Measurements from ENCODE around the gene TRIM39. TPM values are rescaled to one million over a fixed set of nuclear protein-coding genes. Genes with fewer than 3 reads are reported as not detected.
"Not testable (repeated sequence)": the region's sequence is repeated elsewhere in the genome, so short reads cannot be mapped to it uniquely, and the experiment has no call there.

The TRIM39 gene
- total and polyA plus RNA-seq, 4 donors, result 2.7 to 11.0 (median 4.4) TPM

- Histone ChIP-seq H3K27ac (ENCODE audit: low read depth in 1 of 2, low read length in 2 of 2) (no peak overlapping the region), H3K4me3 (ENCODE audit: low read depth in 1 of 3, low read length in 3 of 3) (no peak overlapping the region), H3K27me3 (ENCODE audit: control insufficient read depth in 4 of 4, insufficient read depth in 4 of 4, low read length in 3 of 4) (peaks cover 0 to 9% (median 4%) of the 10 kb centered on the region in 4 donors), H3K9me3 (ENCODE audit: control insufficient read depth in 4 of 4, low read length in 3 of 4) (peaks cover 0 to 2% (median 0%) of the 10 kb centered on the region in 4 donors), H3K36me3 (ENCODE audit: control insufficient read depth in 4 of 4, insufficient read depth in 3 of 4, low read depth in 1 of 4, low read length in 3 of 4) (no peaks in the 10 kb centered on the region), H3K9ac (ENCODE audit: low read depth in 1 of 2, low read length in 2 of 2) (no peak overlapping the region), H3K4me1 (ENCODE audit: control insufficient read depth in 4 of 4, insufficient read depth in 4 of 4, low read length in 3 of 4) (no peaks in the 10 kb centered on the region)
- DNase-seq (ENCODE audit: low spot score), result no peak
- TF ChIP-seq FOXA2 (IDR thresholded peaks at IDR 0.05), result no peak
- no peak for TF ChIP-seq TAF1 (conservative IDR thresholded peaks at IDR 0.05)
- TF ChIP-seq YY1 (IDR thresholded peaks at IDR 0.05), result no peak
- no peak for TF ChIP-seq CTCF (IDR thresholded peaks at IDR 0.05; ENCODE audit: low read depth, low read length, missing input control)
- no peak for TF ChIP-seq NR2F2 (IDR thresholded peaks at IDR 0.05)
- no peak for TF ChIP-seq ZBTB33 (IDR thresholded peaks at IDR 0.05)
- 78% methylated on average over 2 of the region's 2 CpGs for WGBS
These were observed 36.7 kb downstream of the TRIM39 start for GRCh38 chr6:30363459-30363858.

- Histone ChIP-seq H3K4me1 (ENCODE audit: control insufficient read depth in 4 of 4, insufficient read depth in 4 of 4, low read length in 3 of 4) (no peaks in the 10 kb centered on the region), H3K4me3 (ENCODE audit: low read depth in 1 of 3, low read length in 3 of 3) (no peak overlapping the region), H3K27ac (ENCODE audit: low read depth in 1 of 2, low read length in 2 of 2) (no peak overlapping the region), H3K36me3 (ENCODE audit: control insufficient read depth in 4 of 4, insufficient read depth in 3 of 4, low read depth in 1 of 4, low read length in 3 of 4) (no peaks in the 10 kb centered on the region), H3K9ac (ENCODE audit: low read depth in 1 of 2, low read length in 2 of 2) (no peak overlapping the region), H3K9me3 (ENCODE audit: control insufficient read depth in 4 of 4, low read length in 3 of 4) (peaks cover 0 to 2% (median 0%) of the 10 kb centered on the region in 4 donors), H3K27me3 (ENCODE audit: control insufficient read depth in 4 of 4, insufficient read depth in 4 of 4, low read length in 3 of 4) (peaks cover 0 to 9% (median 4%) of the 10 kb centered on the region in 4 donors)
- no peak for DNase-seq (ENCODE audit: low spot score)
- 75% methylated on average over 2 of the region's 2 CpGs for WGBS
- TF ChIP-seq RAD21 (IDR thresholded peaks at IDR 0.05), result peak; percentile 6 to 58
- no peak for TF ChIP-seq JUND (IDR thresholded peaks at IDR 0.05)
These were observed 37.9 kb downstream of the TRIM39 start for GRCh38 chr6:30364591-30364990.

- H3K9ac ChIP-seq (ENCODE audit: low read depth in 1 of 2, low read length in 2 of 2); H3K9me3 ChIP-seq (ENCODE audit: control insufficient read depth in 4 of 4, low read length in 3 of 4); DNase-seq (ENCODE audit: low spot score); H3K36me3 ChIP-seq (ENCODE audit: control insufficient read depth in 4 of 4, insufficient read depth in 3 of 4, low read depth in 1 of 4, low read length in 3 of 4); H3K27ac ChIP-seq (ENCODE audit: low read depth in 1 of 2, low read length in 2 of 2); H3K4me3 ChIP-seq (ENCODE audit: low read depth in 1 of 3, low read length in 3 of 3); H3K27me3 ChIP-seq (ENCODE audit: control insufficient read depth in 4 of 4, insufficient read depth in 4 of 4, low read length in 3 of 4); H3K4me1 ChIP-seq (ENCODE audit: control insufficient read depth in 4 of 4, insufficient read depth in 4 of 4, low read length in 3 of 4): not testable (repeated sequence)
- WGBS, result 36% methylated on average over 1 of the region's 1 CpG
These were observed 42.6 kb downstream of the TRIM39 start for GRCh38 chr6:30369280-30369679.

- Histone ChIP-seq H3K4me3 (ENCODE audit: low read depth in 1 of 3, low read length in 3 of 3) (no peak overlapping the region), H3K4me1 (ENCODE audit: control insufficient read depth in 4 of 4, insufficient read depth in 4 of 4, low read length in 3 of 4) (no peaks in the 10 kb centered on the region), H3K27ac (ENCODE audit: low read depth in 1 of 2, low read length in 2 of 2) (no peak overlapping the region), H3K9ac (ENCODE audit: low read depth in 1 of 2, low read length in 2 of 2) (no peak overlapping the region), H3K36me3 (ENCODE audit: control insufficient read depth in 4 of 4, insufficient read depth in 3 of 4, low read depth in 1 of 4, low read length in 3 of 4) (no peaks in the 10 kb centered on the region), H3K27me3 (ENCODE audit: control insufficient read depth in 4 of 4, insufficient read depth in 4 of 4, low read length in 3 of 4) (peaks cover 0 to under 1% (median 0%) of the 10 kb centered on the region in 4 donors), H3K9me3 (ENCODE audit: control insufficient read depth in 4 of 4, low read length in 3 of 4) (no peaks in the 10 kb centered on the region)
- no peak for DNase-seq (ENCODE audit: low spot score)
- TF ChIP-seq REST (IDR thresholded peaks at IDR 0.05), result peak; percentile 99
- TF ChIP-seq TAF1 (conservative IDR thresholded peaks at IDR 0.05), result no peak
- WGBS, result 1% methylated on average over 1 of the region's 1 CpG
These were observed 51.7 kb downstream of the TRIM39 start for GRCh38 chr6:30378290-30378937.

Measured in liver (tissue), 9 donors.